Adrenal gland (tissue), 12 donors: Measurements from ENCODE around the gene SLC9A3. TPM values are rescaled to one million over a fixed set of nuclear protein-coding genes. Genes with fewer than 3 reads are reported as not detected.

ENCODE experiments used
- DNase-seq, 7 donors: peaks; one replicate each; pipeline ENCODE4 v3.0.0-alpha.2; 2019 to 2020
- H3K27ac ChIP-seq, 5 donors: fragments of 200-600 bp; sonication (generic) in 4 of 5; 1 replicate in 3 of 5; 2 replicates in 2 of 5; pipeline versions ENCODE4 v1.5.1 to v1.8.0; 2016 to 2020; ENCODE audit warnings: mild to moderate bottlenecking in 1 of 5
- H3K27me3 ChIP-seq: fragments of 200-600 bp; 2 replicates; pipeline ENCODE4 v1.8.0; 2021
- H3K36me3 ChIP-seq, 2 donors: fragments of 200-600 bp; replicated peaks in 1 of 2; 1 replicate in 1 of 2; 2 replicates in 1 of 2; pipeline versions ENCODE4 v1.5.1 to v1.8.0; 2018 to 2022
- H3K4me1 ChIP-seq, 2 donors: fragments of 200-600 bp; replicated peaks in 1 of 2; 1 replicate in 1 of 2; 2 replicates in 1 of 2; pipeline versions ENCODE4 v1.5.1 to v1.8.0; 2018 to 2021
- H3K4me3 ChIP-seq, 4 donors: fragments of 200-600 bp; sonication (generic) in 3 of 4; one replicate each; pipeline ENCODE4 v1.5.1; 2016 to 2018
- H3K9me3 ChIP-seq, 3 donors: fragments of 200-600 bp; sonication (generic) in 1 of 3; replicated peaks in 1 of 3; 1 replicate in 2 of 3; 2 replicates in 1 of 3; pipeline versions ENCODE4 v1.5.1 to v1.8.0; 2016 to 2021
- POLR2A ChIP-seq, 2 donors: fragments of 450-650 bp; IDR thresholded peaks; one replicate each; pipeline ENCODE4 v1.6.1; 2017; ENCODE audit warnings: antibody characterized with exemption in 2 of 2, mild to moderate bottlenecking in 2 of 2, moderate library complexity in 1 of 2
- WGBS, 4 donors: extraction: QIAGEN DNeasy Blood & Tissue Kit in 2 of 4; methylation state at CpG; one replicate each; pipeline versions ENCODE4 v1.1.5 to v1.1.7; 2013 to 2017; 5-methylcytosine and 5-hydroxymethylcytosine counted together
- intact Hi-C, 2 donors: fragments of 100-400 bp; cut with DNase I; formaldehyde crosslinking; loops; one replicate each; pipeline versions ENCODE4 v1.14.1 to v1.15.0; 2022 to 2023
- polyA plus RNA-seq, 3 donors: library from polyadenylated mRNA; stranded (reverse); fragments of 200-250 nt in 2 of 3; fragments of 350-450 nt in 1 of 3; fragmentation: Illumina TruSeq in 1 of 3; extraction: RNeasy Lipid Tissue Mini Kit (QIAGEN cat#74804) in 1 of 3; gene quantifications; one replicate each; pipeline ENCODE4 v1.2.3, GENCODE V29; 2013 to 2014
- total RNA-seq, 9 donors: library from RNA; depleted of rRNA in 4 of 9; stranded (reverse); fragments of >200 nt in 4 of 9; fragments of 120-200 nt in 1 of 9; fragmentation: NEBNext Ultra II Directional in 1 of 9; extraction: Animal tissue kit (Norgen Biotek cat#: 25700) in 1 of 9; gene quantifications; one replicate each; pipeline versions ENCODE4 v1.1.0 to v1.2.4, GENCODE V29; 2013 to 2023
- TF ChIP-seq, protein P1 (sequence below), 6 experiments: fragments of 450-650 bp in 4 of 6; fragments of 200-600 bp in 2 of 6; sonication (generic) in 1 of 6; IDR thresholded peaks; 1 replicate in 5 of 6; 2 replicates in 1 of 6; pipeline versions ENCODE4 v1.5.1 to v1.8.0; 2016 to 2021; ENCODE audit warnings: antibody characterized with exemption in 6 of 6, mild to moderate bottlenecking in 2 of 6, moderate library complexity in 1 of 6
- donor health status: healthy with polysubstance abuse.
- donor health status: Bipolar disorder and iron deficiency.
- donor health status: DM: yes; HTN: yes; CAD: no.
- donor health status: DM: no; HTN: no; CAD: no.
- donor health status: DM: no; HTN: no; CAD: no.
- donor health status: DM: yes; HTN: yes; CAD: no.

The SLC9A3 gene
- total and polyA plus RNA-seq, 12 donors, result 0.83 to 5.5 (median 1.7) TPM

DNA sequence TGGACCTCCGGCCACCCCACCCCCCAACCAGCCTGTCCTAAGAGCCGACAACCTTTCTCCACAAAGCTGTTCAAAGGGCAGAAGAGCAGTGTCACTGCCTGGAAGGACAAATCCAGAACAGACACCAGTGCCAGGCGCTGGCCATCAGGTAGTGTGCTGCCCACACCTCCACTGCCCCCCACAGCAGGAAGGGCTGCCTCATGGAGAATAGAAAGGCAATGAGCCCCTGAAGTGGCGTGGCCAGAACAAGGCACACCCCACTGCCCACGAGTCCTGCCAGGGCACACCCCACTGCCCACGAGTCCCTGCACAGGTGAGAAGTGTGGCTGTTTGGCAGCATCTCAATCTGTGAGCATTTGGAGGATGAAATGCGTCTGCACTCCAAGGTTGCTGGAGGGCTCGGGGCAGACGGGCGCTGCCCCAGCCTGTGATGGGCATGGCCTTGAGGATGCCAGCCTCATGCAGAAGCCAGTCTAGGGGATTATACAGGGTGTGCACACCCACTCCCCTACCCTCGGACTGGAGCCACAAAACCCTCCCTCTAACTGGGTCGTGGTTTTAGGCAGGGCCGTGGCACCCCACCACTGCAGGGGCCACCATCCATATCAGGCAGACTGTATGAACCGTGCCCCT, 2.3 kb upstream of the SLC9A3 start:
- 58 to 81% (median 61%) methylated on average over 6 to 14 of the region's 14 CpGs for WGBS, 4 donors
- Histone ChIP-seq H3K4me3 (no peak overlapping the region), H3K4me1 (peaks cover 0 to 13% of the 10 kb centered on the region in 2 donors), H3K36me3 (no peaks in the 10 kb centered on the region), H3K27me3 (peaks cover 84% of the 10 kb centered on the region), H3K27ac (no peak overlapping the region), H3K9me3 (no peaks in the 10 kb centered on the region)
- intact Hi-C loops, result no loop called here
- no peak for DNase-seq
- TF ChIP-seq POLR2A (IDR thresholded peaks at IDR 0.05), result no peak
- TF ChIP-seq, protein P1, sequence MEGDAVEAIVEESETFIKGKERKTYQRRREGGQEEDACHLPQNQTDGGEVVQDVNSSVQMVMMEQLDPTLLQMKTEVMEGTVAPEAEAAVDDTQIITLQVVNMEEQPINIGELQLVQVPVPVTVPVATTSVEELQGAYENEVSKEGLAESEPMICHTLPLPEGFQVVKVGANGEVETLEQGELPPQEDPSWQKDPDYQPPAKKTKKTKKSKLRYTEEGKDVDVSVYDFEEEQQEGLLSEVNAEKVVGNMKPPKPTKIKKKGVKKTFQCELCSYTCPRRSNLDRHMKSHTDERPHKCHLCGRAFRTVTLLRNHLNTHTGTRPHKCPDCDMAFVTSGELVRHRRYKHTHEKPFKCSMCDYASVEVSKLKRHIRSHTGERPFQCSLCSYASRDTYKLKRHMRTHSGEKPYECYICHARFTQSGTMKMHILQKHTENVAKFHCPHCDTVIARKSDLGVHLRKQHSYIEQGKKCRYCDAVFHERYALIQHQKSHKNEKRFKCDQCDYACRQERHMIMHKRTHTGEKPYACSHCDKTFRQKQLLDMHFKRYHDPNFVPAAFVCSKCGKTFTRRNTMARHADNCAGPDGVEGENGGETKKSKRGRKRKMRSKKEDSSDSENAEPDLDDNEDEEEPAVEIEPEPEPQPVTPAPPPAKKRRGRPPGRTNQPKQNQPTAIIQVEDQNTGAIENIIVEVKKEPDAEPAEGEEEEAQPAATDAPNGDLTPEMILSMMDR (IDR thresholded peaks at IDR 0.05), result no peak

DNA sequence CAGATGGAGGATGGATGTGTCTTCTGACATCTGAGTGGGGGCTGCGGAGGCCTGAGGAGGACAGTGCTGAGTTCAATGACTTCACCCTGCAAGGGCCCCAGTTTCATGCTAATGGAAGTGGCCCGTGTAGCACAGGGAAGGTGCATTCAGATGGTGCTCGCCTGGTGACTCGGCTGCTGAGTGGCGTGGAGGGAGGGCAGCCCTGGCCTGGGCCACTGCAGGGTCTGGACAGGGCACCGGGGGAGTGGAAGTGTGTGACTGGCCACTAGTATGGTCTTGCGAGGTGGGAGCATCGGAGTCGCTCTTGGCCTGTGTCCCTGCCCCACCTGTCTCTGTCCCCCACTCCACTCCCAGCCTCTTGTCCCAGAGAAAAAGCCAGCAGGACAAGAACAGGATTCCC, 1.7 kb upstream of the SLC9A3 start:
- Histone ChIP-seq H3K9me3 (no peaks in the 10 kb centered on the region), H3K4me1 (peaks cover 0 to 12% of the 10 kb centered on the region in 2 donors), H3K36me3 (no peaks in the 10 kb centered on the region), H3K4me3 (no peak overlapping the region), H3K27me3 (peaks cover 84% of the 10 kb centered on the region), H3K27ac (no peak overlapping the region)
- 57 to 65% (median 59%) methylated on average over 1 to 9 of the region's 9 CpGs for WGBS, 4 donors
- intact Hi-C loops, result no loop called here
- TF ChIP-seq, protein P1 (IDR thresholded peaks at IDR 0.05), result no peak
- TF ChIP-seq POLR2A (IDR thresholded peaks at IDR 0.05), result no peak
- DNase-seq, result no peak

DNA sequence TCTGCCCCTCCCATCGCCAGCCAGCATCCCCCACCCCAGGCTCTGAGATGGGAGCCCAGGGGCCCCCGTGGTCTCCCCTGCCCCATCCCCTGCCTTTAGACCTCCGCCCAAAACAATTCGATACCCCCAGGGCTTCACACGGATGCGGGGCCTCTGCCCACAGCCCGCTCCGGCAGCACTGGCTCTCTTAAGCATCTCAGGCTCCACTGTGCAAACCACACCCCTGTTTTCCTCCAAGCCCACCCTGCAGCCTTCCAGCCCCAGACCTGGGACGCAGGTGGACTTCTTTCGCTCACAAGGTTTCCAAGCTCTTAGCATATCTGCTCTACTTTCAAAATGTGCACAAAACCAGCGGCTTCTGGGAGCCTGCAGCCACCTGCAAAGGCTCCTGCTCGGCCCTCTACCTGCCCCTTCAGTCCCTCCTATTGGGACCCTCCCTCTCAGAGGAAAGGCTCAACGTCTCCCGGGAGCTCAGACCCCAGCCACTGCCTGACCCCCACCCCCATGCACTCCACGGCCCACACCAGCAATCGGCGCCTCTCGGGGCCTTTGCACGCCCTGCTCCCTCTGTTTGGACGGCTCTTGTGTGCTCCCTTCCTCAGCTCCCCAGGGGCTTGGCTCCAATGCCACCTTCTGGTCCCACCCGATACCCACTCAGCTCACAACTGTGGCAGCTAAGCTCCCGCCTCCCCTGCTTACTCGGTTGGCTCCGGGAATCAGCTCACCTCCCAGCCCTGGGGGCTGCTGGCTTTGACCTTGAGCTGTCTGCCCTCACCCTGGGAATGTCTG, 918 bp upstream of the SLC9A3 start:
- DNase-seq, result no peak
- intact Hi-C loops, result no loop called here
- Histone ChIP-seq H3K9me3 (no peaks in the 10 kb centered on the region), H3K27me3 (peaks cover 85% of the 10 kb centered on the region), H3K27ac (no peak overlapping the region), H3K36me3 (no peaks in the 10 kb centered on the region), H3K4me3 (no peak overlapping the region), H3K4me1 (peaks cover 0 to 7% of the 10 kb centered on the region in 2 donors)
- 34 to 48% (median 38%) methylated on average over 17 to 24 of the region's 24 CpGs for WGBS, 4 donors
- TF ChIP-seq, protein P1 (IDR thresholded peaks at IDR 0.05), result no peak
- TF ChIP-seq POLR2A (IDR thresholded peaks at IDR 0.05), result no peak

DNA sequence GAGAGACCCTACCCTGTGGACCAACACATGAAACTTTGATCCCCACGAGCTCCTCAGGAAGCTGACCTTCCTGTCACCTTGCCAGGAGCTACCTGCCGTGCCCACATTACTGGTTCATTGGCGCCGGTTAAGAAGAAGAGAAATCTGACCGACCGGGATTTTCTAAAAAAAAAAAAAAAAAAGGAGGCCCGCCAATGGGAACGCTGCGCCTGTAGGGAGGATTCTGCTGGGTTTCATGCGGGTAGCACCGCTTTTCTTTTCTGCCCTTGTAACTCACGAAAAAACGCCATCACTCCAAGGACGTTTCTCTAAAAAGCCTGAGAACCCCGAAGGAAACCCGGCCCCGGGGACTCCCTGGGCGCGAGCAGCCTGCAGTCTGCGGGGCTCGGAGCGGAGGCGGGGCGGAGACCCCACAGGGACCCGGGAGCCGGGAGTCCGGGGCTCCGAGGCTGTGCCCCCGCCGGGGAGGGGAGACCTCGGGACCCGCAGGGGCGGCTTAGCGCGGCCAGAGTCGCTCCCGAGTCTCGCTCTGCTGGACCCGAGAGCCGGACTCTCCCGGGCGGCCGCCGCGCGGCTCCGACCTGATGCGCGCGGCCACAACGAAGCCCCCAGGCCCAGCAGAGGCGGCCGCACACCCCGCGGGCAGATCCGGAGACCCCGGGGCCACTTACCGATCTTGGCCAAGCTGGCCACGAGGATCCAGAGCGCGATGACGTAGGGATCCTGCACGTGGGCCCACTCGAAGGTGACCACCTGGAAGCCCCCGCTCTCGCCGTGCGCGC, 617 bp downstream of the SLC9A3 start:
- Histone ChIP-seq H3K4me3 (no peak overlapping the region), H3K27me3 (peaks cover 81% of the 10 kb centered on the region), H3K9me3 (no peaks in the 10 kb centered on the region), H3K4me1 (peaks cover 0 to 7% of the 10 kb centered on the region in 2 donors), H3K27ac (no peak overlapping the region), H3K36me3 (no peaks in the 10 kb centered on the region)
- WGBS, 4 donors, result 1 to 2% (median 1%) methylated on average over 11 to 68 of the region's 69 CpGs
- TF ChIP-seq POLR2A (IDR thresholded peaks at IDR 0.05), result no peak
- TF ChIP-seq, protein P1 (IDR thresholded peaks at IDR 0.05), result no peak
- intact Hi-C loops, result no loop called here
- no peak for DNase-seq
